Measurements from ENCODE around the gene PLK3.
"Not testable (repeated sequence)": the region's sequence is repeated elsewhere in the genome, so short reads cannot be mapped to it uniquely, and the experiment has no call there.

Gene PLK3

DNA sequence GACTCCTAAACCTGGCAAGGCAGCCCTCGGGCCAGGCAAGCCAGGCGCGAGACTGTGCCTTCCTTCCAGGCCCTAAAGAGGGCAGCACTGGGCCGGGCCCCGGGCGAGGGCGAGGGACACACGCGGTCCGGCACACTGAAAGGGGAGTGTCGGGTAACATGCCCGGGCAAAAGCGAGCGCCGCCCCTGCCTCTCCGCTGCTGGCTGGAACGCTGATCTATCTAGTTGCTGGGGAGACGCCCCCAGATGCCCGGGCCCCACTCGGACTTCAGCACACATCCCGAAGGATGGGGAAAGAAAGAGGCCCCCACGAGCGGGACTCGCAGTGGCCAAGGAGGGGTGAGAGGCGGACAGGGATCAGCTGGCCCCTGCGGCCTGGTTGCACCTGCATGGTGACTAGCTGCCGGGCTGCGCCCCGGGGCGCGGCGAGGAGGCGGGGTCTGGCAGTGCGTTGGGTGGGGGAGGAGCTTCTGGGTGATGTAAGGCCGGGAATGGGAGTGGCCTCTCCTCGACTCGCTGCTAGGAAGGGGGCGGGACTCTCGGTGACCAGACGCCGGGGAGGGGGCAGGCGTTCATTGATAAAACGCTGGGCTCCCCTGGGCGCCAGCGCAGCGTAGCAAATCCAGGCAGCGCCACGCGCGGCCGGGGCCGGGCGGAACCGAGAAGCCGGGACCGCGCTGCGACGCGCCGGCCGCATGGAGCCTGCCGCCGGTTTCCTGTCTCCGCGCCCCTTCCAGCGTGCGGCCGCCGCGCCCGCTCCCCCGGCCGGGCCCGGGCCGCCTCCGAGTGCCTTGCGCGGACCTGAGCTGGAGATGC is at the start of gene PLK3:
PLK3 (plus strand) TSS at position 608 of the 815 bp plus-strand sequence; CDS start at position 695, 87 bp downstream.
- DNase-seq (ENCODE audit: low spot score), result peak; percentile 98

DNA sequence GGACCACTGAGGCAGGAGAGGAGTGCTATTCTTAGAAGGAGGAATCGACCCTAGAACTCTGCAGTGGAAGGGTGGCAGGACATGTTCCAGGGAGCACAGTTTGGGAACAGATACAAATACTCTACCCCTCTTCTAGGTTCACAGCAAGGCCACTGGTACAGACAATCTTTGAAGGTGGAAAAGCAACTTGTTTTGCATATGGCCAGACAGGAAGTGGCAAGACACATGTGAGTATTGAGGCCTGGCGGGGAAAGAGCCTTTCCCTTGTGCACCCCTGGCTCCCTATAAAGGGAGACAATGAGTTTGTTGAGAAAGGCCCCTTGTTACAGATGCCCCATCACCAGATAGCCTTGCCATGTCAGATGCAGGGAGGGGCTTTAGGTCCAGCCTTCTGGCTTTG is 42.8 kb upstream of the PLK3 start:
- no peak for DNase-seq (ENCODE audit: low spot score)

DNA sequence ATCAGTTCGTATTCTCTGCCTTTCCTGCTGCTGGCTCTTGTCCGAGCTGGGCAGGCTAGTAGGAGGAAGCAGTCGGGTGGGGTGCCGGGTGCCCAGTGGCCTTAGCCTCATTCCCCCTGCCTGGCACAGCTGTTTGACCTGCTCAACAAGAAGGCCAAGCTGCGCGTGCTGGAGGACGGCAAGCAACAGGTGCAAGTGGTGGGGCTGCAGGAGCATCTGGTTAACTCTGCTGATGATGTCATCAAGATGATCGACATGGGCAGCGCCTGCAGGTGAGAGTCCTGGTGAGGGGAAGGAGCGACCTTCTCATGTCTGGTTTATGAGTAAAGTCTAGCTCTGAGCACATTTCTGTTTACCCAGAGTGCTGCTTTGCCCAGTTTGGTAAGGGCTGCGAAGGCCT is 41.1 kb upstream of the PLK3 start:
- no peak for DNase-seq (ENCODE audit: low spot score)

DNA sequence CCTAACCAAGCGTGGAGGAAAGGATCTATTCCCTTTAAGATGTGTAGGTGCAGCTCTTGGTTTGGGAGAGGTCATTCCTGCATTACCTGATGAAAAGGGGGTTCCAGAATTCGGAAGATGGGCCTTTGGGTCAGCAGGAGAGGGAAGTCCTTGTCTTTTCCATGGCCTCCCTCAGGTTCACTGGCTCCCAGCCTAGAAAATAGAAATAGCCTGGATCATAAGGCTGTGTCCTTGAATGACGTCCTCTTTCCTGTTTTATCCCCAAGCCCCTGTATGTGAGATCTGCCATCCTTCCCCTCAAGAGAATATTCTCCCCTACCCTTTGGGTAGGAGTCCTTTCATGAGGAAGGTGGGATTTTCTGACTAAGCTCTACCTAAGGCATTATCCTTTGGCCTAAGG is 39.3 kb upstream of the PLK3 start:
- no peak for DNase-seq (ENCODE audit: low spot score)

DNA sequence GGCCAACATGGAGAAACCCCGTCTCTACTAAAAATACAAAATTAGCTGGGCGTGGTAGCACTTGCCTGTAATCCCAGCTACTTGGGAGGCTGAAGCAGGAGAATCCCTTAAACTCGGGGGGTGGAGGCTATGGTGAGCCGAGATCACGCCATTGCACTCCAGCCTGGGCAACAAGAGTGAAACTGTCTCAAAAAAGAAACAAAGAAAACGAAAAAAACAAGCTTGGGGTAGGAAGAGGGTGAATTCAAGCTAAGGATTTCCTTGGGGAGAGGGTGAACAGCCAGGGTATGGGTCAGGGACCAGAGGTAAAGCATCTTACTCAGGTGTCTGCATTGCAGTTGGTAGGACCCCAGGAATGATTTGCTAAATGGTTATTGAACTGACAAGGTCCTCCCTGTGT is 33.8 kb upstream of the PLK3 start:
- not testable (repeated sequence) for DNase-seq (ENCODE audit: low spot score)

DNA sequence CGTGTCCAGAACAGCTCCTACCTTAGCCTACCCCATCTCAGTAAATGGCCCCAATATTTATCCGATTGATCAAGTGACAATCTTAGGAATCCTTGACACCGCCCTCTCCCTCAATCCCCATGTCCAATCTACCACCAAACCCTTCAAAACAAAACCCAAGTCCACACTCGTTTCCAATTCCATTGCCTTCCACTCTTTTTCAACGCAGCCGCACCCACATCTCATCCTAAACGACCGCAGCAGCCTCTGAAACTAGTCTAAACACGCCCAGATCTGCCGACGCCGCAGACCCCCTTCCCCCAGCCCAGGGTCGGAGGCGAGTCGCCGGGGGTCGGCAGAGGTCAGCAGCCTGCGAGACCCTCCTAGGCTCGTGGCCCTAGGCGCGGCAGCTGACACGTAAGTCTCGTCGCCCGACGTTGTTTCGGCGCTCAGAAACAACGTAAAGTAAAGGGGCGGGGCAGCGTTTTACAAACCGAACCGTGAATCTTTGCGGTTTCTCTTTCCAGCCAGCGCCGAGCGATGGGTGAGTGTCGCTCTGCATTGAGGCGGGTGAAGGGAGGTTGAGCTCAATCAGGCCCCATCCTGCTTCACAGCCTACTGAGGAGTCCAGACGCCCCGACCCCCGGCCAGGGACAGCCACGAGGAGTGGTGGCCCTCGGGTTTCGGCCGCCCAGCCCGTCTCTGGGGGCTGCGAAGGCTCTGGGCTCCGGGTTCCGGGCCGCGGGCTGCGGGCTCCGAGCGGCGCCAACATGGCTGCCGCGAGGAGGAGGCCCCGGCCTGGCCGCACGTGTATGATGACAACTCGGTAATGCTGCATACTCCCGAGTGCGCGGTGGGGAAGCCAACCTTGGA is 24.9 kb upstream of the PLK3 start, which contains the start of gene RPS8:
RPS8 (plus strand) TSS at position 463 of the 852 bp plus-strand sequence; CDS start at position 520, 57 bp downstream.
- DNase-seq (ENCODE audit: low spot score), result peak; percentile 92

DNA sequence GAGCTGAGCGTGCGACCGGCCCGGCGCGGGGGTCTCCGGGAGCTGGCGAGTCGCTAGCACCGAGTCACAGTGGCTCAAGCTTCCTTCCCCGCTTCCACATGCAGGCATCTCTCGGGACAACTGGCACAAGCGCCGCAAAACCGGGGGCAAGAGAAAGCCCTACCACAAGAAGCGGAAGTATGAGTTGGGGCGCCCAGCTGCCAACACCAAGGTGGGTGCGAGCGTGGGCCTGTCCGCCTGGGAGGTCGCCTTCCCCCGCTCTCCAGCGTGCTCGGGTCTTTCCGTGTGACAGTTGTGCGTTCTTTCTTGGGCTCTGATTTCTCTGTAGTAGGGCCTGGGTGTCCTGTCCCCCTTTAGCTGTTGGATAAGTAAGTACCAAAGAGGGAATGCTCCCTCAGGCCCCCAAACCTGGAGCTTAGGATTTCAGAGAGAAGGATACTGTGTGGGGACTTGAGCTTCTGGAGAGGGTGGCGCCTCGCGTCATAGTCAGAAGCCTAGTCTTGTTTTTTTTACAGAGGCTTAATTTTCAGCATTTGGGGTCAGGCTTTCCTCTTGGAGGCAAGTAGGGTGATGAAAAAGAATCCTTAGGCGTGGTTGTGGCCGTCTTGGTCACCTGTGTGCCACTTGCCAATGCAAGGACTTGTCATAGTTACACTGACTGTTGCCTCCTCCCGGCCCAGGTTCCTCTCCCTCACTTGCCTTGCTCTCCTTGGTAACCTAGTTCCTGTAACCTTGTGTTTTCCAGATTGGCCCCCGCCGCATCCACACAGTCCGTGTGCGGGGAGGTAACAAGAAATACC is 24.0 kb upstream of the PLK3 start:
- DNase-seq (ENCODE audit: low spot score), result peak; percentile 15

DNA sequence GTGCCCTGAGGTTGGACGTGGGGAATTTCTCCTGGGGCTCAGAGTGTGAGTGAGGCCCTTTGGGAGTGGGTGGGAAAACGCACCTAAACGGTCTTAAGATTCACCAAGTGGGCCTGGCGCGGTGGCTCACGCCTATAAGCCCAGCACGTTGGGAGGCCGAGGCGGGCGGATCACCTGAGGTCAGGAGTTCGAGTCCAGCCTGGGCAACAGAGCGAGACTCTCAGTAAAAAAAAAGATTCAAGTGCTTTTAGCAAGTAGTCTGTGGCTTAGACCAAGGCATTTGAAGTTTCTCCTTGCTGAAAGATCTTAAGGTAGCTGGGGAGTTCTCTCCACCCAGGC is 23.5 kb upstream of the PLK3 start:
- no peak for DNase-seq (ENCODE audit: low spot score)

DNA sequence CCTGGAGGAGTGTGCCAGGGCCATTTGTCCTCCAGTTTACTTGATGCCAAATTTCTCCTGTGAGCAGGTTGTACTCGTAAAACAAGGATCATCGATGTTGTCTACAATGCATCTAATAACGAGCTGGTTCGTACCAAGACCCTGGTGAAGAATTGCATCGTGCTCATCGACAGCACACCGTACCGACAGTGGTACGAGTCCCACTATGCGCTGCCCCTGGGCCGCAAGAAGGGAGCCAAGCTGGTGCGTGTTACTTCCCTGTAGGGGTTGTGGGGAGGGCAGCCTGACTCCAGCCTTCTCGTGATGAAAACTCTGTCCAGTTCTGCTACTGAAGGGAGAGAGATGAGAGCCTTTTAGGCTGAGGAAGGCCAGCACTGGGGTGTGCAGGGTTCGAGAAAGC is 22.6 kb upstream of the PLK3 start:
- DNase-seq (ENCODE audit: low spot score), result no peak

DNA sequence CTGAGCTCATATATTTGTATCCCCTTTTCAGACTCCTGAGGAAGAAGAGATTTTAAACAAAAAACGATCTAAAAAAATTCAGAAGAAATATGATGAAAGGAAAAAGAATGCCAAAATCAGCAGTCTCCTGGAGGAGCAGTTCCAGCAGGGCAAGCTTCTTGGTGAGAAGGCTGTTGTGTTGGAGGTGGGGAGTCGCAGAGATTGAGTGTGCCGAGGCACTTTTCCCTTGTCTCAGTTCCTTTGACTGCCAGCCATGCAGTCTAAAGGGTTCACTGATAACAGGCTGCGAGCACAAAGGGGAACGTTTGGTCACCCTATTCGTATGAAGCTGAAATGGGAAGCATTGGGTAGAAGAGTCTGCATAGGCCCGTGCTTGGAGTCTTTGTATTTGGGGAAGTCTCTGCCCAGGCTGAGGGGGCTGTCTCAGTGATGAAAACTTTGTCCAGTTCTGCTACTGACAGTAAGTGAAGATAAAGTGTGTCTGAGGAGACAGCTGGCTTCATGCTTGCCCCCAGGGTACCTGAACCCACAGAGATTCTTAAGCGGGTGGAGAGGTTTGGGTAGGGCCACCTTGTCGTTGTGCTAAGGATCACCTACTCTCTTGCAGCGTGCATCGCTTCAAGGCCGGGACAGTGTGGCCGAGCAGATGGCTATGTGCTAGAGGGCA is 22.1 kb upstream of the PLK3 start:
- no peak for DNase-seq (ENCODE audit: low spot score)

DNA sequence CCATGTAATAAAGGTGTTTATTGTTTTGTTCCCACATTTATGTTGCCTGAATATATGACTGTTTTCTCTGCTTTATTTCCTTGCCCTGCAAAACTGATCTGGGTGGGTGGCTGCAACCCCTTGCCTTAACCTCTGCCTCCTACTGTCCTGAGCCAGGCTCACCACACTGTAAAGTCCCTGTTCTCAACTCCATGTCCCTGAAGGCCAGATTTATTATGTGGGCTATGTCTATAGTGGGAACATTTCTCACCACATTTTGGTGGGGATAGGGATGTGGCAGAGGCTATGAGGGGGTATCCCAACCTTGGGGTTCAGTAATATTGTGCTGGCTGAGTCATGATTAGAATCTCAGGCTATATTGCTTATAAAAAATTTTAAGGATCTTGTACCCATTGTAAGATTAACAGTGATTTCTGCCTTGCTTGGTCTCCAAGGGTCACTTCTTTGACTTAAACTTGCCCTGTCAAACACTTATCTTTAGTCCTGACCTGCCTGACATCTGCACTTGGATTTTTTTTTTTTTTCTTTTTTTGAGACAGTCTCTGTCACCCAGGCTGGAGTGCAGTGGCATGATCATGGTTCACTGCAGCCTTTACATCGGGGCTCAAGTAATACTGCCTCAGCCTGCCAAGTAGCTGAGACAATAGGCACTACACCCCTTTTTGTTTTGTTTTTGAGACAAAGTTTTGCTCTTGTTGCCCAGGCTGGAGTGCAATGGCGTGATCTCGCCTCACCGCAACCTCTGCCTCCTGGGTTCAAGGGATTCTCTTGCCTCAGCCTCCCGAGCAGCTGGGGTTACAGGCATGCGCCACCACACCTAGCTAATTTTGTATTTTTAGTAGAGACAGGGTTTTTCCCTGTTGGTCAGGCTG is 21.2 kb upstream of the PLK3 start:
- no peak for DNase-seq (ENCODE audit: low spot score)

DNA sequence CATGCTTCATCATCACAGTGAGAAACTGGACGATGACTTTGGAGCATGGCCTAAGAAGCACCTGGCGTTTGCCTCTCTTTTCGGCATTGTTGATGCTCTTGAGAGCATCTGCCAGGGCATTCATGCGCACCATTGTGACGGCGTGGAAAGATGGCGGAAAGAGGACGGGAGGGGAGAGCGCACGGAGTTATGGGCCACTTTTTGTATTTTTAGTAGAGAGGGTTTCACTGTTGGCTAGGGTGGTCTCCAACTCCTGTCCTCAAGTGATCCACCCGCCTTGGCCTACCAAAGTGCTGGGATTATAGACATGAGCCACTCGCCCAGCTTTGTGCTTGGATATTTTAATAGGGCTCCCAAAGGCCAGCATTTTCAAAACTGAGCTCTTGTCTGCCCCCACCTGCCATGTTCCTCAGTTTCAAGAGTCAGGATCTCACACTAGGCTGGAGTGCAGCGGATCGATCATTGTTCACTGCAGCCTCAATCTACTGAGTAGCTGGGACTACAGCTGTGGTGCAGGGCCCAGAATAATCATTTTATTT is 19.5 kb upstream of the PLK3 start:
- no peak for DNase-seq (ENCODE audit: low spot score)

DNA sequence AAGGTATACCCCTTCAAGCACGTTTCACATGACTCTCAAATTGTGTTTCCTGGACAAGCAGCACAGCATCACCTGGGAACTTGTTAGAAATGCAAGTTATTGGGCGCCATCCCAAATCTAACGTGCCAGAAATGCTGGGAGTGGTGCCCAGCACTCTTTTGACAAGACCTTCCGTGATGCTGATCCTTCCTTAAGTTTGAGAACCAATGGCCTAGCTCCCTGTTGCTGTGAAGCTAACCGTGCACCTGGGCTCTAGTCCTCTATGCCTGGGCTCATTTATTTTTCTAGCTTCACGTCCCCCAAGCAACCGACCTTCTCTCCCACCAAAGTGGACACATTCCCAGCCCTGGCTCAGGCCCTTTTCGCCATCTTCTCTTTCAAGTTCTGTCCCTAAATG is 16.5 kb upstream of the PLK3 start:
- no peak for DNase-seq (ENCODE audit: low spot score)

DNA sequence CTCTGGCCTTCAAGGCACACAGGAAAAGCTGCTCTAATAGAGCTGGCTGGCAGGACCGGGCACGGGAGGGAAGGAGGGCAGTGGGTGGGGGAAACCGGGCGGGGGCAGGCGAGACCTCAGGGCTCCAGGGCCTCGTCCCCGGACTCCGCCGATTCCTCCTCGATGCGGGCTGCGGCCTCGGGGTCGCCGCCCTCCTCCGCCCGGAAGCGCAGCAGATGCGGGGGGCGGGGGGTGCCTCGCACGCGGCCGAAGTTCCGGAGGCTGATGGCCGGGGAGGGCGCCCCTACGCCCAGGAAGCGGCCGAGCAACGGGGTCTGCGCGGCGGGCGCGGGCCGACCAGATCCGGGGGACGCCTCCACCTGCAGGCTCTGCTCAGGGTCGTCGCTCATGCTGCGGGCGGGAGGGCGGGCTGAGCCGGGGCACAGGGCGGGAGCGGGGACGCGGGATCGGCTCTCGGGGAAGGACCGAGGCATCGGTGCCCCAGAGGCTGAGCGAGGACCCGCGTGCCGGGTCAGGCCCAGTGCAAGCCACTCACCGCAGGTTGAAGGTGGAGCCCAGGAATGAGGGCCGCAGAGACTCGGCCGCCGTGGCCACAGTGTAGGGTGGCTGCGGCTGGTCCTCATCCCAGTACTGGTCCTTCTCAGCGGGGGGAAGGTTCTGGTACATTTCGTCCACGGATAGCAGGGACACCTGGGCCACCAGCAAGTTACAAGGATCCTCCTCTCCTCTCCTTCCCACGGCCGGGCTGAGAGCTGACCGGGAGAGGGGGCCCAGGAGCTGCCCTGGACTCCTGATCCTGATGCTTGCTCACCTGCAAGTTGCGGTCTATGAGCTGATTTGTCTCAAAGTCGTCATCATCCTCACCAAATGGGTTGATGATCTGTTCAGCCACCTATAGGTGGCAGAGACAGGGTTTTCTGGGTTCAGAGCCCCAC is 15.8 kb upstream of the PLK3 start:
- no peak for DNase-seq (ENCODE audit: low spot score)

DNA sequence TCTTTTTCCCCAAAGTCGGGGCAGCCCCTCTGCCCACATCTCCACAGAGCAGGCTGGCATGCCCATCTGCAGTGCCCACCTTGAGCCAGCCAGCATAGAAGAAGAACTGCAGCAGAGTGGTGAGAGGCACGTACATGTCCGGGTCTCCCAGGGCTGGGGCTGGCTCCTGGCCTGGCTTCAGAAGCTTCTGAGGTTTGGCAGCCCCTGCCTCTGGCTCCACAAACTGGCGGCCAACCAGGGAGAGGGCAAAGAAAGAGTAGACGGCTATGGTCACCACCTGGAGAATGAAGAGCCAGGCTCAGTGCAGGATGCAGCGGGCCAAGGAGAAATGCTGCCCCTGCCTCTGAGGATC is 15.2 kb upstream of the PLK3 start:
- DNase-seq (ENCODE audit: low spot score), result no peak

DNA sequence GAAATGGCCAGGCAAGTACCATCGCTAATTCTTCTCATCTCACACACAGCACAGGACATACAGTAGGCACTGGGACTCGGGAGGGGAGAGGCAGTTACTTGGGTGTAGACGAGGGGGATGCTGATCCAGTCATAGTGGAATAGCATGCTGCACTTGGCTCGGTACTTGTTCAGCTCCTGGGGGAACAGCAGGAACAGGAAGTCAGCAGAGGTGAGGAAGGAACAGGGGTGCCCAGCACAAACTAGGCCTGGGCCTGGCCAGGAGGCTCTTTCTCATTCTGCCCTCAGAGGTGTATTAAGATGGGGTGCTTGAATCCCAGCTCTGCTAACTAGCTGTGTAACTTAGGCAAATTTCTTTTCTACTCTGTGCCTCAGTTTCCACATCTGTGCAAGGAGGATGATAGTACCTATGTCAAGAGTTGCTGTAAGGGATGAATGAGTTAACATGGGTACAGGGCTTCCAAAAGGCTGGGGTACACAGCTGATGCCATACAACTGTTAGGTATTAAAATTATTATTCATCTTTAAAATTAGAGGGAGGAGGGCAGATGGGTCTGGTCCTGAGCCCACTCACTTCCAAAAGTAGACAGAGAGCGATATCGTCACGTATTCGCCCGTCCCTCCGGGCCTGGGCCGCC is 14.6 kb upstream of the PLK3 start:
- no peak for DNase-seq (ENCODE audit: low spot score)

DNA sequence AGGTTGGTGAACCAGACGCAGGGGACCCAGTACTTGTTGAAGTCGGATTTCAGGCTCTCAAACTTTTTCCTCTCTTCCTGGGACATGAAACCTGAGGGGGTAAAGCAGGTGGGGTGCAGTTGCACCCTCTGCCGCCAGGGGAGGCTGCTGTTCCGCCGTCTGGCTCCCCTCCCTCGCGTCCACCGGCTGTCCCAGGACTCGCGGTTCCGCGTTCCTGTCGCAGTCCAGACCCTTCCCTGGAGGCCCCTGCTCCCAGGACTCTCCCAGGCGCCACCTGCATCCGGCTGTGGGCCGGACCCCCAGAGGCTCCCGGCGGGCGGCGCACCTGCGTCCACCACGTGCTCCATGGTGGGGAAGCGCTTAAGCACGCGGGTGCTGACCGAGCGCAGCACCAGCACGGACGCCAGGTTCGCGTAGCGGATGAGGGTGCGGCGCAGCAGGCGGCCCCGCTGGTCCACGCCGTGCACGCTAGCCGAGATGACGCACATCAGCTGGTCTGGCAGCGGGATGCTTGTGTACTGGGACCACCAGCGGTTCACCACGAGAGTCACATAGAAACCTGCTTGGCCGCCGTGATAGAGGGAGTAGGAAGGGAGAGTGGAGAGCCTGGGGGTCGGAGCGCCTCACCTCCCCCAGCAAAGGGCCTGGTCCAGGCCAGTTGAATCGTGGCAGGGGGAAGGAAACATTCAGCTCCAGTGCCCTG is 13.9 kb upstream of the PLK3 start:
- DNase-seq (ENCODE audit: low spot score), result no peak

DNA sequence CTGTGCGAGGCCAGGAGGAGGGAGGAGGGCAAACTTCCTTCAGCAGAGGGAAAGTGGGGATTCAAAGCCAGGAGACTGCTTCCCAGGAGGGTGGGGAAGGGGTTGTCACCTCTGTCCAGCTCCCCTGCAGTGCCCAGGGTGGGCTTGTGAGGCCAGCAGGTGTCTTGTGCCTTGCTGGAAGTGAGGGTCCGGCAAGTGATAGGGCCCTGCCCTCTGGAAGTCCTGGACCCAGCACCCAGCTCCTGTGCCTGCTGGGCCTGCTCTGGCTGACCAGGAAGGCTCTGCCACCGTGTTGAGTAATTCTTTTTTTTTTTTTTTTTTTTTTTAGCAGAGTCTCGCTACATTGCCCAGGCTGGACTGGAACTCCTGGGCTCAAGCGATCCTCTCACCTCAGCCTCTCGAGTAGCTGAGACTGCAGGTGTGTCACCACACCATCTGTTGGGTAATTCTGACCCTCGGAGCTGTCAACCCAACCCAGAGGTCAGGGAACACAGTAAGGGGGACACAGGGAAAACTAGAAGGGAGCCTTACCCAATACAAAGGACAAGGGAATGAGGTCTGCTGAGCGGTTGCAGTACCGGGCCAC is 13.2 kb upstream of the PLK3 start:
- DNase-seq (ENCODE audit: low spot score), result no peak

All from pons (tissue), 1 donor.